Measurements from ENCODE around the gene LILRB2.
"Not testable (repeated sequence)": the region's sequence is repeated elsewhere in the genome, so short reads cannot be mapped to it uniquely, and the experiment has no call there.

LILRB2 gene

DNA sequence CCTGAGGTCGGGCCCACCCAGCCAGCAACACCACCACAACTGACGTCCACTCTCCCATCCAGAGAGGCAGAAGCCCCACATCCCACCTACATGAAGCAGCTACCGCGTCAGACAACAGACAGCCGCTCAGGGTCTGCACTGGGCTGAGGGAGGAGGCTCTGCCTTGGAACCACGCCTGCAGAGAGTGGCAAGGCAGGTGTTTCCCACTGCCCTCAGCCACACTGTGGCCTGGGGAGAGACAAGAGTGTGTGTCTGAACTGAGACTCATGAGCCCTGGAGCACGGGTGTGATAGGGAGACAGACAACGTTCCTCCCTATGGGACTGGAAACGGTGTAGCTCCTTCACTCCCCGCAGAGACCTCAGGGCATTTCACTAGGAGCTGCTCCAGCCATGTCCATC is 5.4 kb upstream of the LILRB2 start:
- H3K27me3 ChIP-seq (ENCODE audit: control insufficient read depth in 5 of 5, insufficient read depth in 4 of 5, low read length in 5 of 5); H3K27ac ChIP-seq (ENCODE audit: low read depth, low read length); H3K36me3 ChIP-seq (ENCODE audit: control insufficient read depth in 5 of 5, insufficient read depth in 5 of 5, low read length in 5 of 5); H3K9me3 ChIP-seq (ENCODE audit: control insufficient read depth in 5 of 5, low read length in 5 of 5); H3K9ac ChIP-seq (ENCODE audit: low read length in 5 of 5); H3K4me3 ChIP-seq (ENCODE audit: low read depth in 1 of 5, low read length in 5 of 5): not testable (repeated sequence)
- peaks cover 0 to 15% (median 0%) of the 10 kb centered on the region in 5 donors for H3K4me1 ChIP-seq (ENCODE audit: control insufficient read depth in 5 of 5, insufficient read depth in 5 of 5, low read length in 5 of 5)

DNA sequence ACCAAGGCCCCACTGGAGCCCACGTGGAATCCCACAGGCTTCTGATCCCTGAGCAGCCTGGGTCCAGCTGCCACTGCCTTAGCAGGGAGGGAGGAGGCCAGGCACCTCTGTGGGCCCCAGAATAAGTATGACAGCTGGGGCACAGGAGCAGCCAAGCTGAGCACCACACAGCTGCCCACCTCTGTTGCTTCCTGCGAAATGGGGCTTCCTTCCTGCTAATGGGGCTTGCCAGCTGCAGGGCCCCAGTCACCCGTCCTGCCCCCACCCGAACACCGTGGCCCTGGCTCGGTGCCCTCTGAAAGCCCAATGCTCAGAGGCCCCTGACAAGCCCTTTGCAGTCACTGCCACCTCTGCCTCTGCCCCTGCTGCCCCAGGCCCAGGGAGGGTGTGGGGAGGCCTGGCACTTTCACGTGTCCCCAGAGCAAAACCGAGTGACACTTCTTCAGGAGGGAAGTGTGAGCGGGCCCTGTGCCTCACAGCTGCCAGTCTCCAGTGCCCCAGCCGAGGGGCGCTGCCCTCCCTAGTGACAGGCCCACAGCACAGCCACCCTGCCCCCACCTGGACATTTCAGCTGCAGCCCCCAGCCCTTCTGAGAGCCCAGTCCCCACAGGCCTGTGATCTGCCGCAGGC is 4.6 kb upstream of the LILRB2 start:
- H3K27ac ChIP-seq (ENCODE audit: low read depth, low read length); H3K36me3 ChIP-seq (ENCODE audit: control insufficient read depth in 5 of 5, insufficient read depth in 5 of 5, low read length in 5 of 5); H3K4me3 ChIP-seq (ENCODE audit: low read depth in 1 of 5, low read length in 5 of 5); H3K27me3 ChIP-seq (ENCODE audit: control insufficient read depth in 5 of 5, insufficient read depth in 4 of 5, low read length in 5 of 5); H3K9ac ChIP-seq (ENCODE audit: low read length in 5 of 5); H3K9me3 ChIP-seq (ENCODE audit: control insufficient read depth in 5 of 5, low read length in 5 of 5): not testable (repeated sequence)
- H3K4me1 ChIP-seq (ENCODE audit: control insufficient read depth in 5 of 5, insufficient read depth in 5 of 5, low read length in 5 of 5) = peaks cover 0 to 18% (median 0%) of the 10 kb centered on the region in 5 donors

DNA sequence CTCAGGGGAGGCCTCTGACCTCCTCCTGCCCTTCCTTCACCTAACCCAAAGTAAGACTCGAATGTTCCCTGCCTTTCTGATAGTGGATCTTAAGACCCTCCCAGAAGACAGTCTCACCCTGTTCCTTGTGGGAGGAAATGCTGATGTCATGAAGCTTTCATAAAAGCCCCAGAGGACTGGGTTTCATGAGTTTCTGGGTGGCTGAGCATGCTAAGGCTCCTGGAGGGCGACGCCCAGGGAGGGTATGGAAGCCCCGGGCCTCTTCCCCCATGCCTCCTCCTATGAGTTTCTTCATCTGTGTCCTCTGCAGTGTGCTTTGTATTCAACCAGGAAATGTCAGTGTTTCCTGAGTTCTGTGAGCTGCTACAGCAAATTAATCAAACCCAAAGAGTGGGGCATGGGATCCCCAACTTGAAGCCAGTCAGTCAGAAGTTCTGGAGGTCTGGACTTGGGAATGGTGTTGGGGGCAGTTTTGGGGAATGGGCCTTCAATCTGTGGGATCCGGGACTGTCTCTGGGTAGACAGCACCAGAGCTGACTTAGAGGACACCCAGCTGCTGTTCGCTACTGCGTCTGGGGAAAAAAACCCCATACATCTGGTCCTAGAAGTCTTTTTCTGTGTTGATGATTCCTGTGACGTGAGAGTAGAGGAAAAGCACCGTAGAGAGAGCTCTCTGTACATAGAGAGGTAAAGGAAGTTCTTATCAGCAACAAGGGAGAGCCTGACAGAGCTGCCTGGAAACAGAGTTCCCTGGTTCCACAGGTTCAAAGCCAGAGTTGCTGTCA is 2.0 kb upstream of the LILRB2 start:
- H3K4me1 ChIP-seq (ENCODE audit: control insufficient read depth in 5 of 5, insufficient read depth in 5 of 5, low read length in 5 of 5) = peaks cover 0 to 27% (median 5%) of the 10 kb centered on the region in 5 donors
- no peak overlapping the region for H3K4me3 ChIP-seq (ENCODE audit: low read depth in 1 of 5, low read length in 5 of 5)
- peaks cover 0 to 12% (median 6%) of the 10 kb centered on the region in 5 donors for H3K27me3 ChIP-seq (ENCODE audit: control insufficient read depth in 5 of 5, insufficient read depth in 4 of 5, low read length in 5 of 5)
- H3K36me3 ChIP-seq (ENCODE audit: control insufficient read depth in 5 of 5, insufficient read depth in 5 of 5, low read length in 5 of 5) = no peaks in the 10 kb centered on the region
- H3K9me3 ChIP-seq (ENCODE audit: control insufficient read depth in 5 of 5, low read length in 5 of 5) = no peaks in the 10 kb centered on the region
- no peak overlapping the region for H3K27ac ChIP-seq (ENCODE audit: low read depth, low read length)
- H3K9ac ChIP-seq (ENCODE audit: low read length in 5 of 5) = no peak overlapping the region

DNA sequence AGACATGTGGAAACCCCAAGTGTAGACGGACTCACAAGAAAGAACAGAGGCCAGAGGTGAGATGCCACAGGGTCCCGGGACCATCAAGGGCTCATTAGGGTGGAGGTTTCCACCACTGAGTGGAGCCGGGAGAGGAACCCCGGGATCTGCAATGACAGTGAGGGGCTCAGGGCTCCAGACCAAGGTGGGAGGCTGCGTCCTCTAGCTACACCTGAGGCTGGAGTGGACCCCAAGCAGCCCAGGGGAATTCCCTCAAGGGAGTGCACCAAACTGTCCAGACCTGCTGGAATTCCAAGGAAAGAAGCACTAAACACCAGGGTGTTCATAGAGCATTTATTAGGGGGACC is 792 bp upstream of the LILRB2 start:
- H3K27ac ChIP-seq (ENCODE audit: low read depth, low read length); H3K9me3 ChIP-seq (ENCODE audit: control insufficient read depth in 5 of 5, low read length in 5 of 5); H3K36me3 ChIP-seq (ENCODE audit: control insufficient read depth in 5 of 5, insufficient read depth in 5 of 5, low read length in 5 of 5); H3K4me3 ChIP-seq (ENCODE audit: low read depth in 1 of 5, low read length in 5 of 5); H3K9ac ChIP-seq (ENCODE audit: low read length in 5 of 5): not testable (repeated sequence)
- H3K27me3 ChIP-seq (ENCODE audit: control insufficient read depth in 5 of 5, insufficient read depth in 4 of 5, low read length in 5 of 5) = peaks cover 0 to 13% (median 6%) of the 10 kb centered on the region in 5 donors
- H3K4me1 ChIP-seq (ENCODE audit: control insufficient read depth in 5 of 5, insufficient read depth in 5 of 5, low read length in 5 of 5) = peaks cover 0 to 27% (median 5%) of the 10 kb centered on the region in 5 donors

DNA sequence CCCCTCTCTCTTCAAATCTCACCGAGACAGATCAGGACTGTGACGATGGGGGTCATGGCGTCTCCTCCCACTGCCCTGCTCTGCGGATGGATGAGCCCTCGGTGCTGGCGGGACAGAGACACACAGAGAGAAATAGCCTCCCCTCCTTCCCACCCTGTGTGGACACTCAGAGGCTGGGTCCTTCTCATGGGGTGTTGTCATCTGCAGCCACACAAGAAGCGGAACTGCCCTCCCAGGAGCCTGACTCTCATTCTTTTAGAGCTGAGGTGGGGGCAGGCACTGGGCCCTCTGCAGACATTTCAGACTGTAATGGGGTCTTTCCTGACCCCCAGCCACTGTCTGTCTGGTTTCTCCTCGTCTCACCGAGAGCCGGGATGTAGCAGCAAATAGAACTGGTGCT is 469 bp downstream of the LILRB2 start:
- H3K27ac ChIP-seq (ENCODE audit: low read depth, low read length) = not testable (repeated sequence)

DNA sequence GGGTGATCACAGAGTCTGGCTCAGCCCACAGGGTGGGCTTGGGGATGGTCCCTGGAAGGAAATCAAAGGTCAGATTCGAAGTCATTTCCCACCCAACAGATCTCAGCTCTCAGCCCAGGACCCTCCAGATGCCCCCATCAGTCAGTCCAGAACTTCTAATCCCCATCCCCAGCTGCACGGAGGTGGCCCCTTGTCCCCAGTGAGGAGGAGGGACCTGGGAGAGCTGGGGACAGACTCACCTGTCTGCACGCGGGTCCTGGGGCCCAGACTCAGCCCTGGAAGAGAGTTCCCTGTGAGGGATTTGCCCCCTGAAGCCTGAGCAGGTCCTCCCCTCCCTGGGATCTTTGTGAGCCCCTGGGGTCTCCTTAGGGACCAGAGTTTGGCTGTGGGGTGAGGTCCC is 885 bp downstream of the LILRB2 start:
- H3K27me3 ChIP-seq (ENCODE audit: control insufficient read depth in 5 of 5, insufficient read depth in 4 of 5, low read length in 5 of 5) = peaks cover 0 to 18% (median 9%) of the 10 kb centered on the region in 5 donors
- H3K4me1 ChIP-seq (ENCODE audit: control insufficient read depth in 5 of 5, insufficient read depth in 5 of 5, low read length in 5 of 5) = peaks cover 0 to 23% (median 5%) of the 10 kb centered on the region in 5 donors
- not testable (repeated sequence) for H3K9me3 ChIP-seq (ENCODE audit: control insufficient read depth in 5 of 5, low read length in 5 of 5); H3K27ac ChIP-seq (ENCODE audit: low read depth, low read length); H3K9ac ChIP-seq (ENCODE audit: low read length in 5 of 5); H3K36me3 ChIP-seq (ENCODE audit: control insufficient read depth in 5 of 5, insufficient read depth in 5 of 5, low read length in 5 of 5)
- H3K4me3 ChIP-seq (ENCODE audit: low read depth in 1 of 5, low read length in 5 of 5) = peak overlapping the region in 4 of 5 donors; percentile 11 to 69 (median 52)

More for the DNA sequence above, 469 bp downstream of the LILRB2 start:
- H3K4me3 ChIP-seq (ENCODE audit: low read depth in 1 of 5, low read length in 5 of 5) = peak overlapping the region in 4 of 5 donors; percentile 42 to 69 (median 52)
- peaks cover 0 to 23% (median 5%) of the 10 kb centered on the region in 5 donors for H3K4me1 ChIP-seq (ENCODE audit: control insufficient read depth in 5 of 5, insufficient read depth in 5 of 5, low read length in 5 of 5)
- H3K36me3 ChIP-seq (ENCODE audit: control insufficient read depth in 5 of 5, insufficient read depth in 5 of 5, low read length in 5 of 5); H3K9me3 ChIP-seq (ENCODE audit: control insufficient read depth in 5 of 5, low read length in 5 of 5); H3K9ac ChIP-seq (ENCODE audit: low read length in 5 of 5): not testable (repeated sequence)
- peaks cover 0 to 18% (median 9%) of the 10 kb centered on the region in 5 donors for H3K27me3 ChIP-seq (ENCODE audit: control insufficient read depth in 5 of 5, insufficient read depth in 4 of 5, low read length in 5 of 5)

DNA sequence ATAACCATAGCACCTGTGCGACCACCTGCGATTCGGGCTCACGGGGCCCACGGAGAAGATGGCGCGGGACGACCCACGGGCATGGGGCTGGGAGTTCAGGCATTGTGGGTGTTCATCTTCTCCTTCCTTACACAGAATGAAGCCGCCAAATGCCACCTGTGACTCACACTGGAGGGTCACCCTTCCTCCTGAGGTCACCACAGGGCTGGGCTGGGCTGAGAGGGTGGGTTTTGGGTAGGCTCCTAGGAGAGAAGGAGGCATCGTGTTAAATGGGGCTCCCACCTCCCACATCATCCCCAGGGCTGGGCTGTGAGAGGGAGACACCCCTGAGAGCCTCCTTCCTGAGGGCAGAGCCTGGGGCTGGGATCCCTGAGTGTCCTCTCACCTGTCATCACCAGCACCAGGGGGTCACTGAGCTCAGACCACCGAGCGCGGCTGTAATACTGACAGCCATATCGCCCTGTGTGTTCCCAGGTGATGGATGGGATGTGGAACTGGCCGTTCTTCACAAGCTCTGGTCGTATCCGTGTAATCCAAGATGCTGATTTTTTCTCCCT is 1.4 kb downstream of the LILRB2 start:
- H3K4me1 ChIP-seq (ENCODE audit: control insufficient read depth in 5 of 5, insufficient read depth in 5 of 5, low read length in 5 of 5) = peaks cover 0 to 23% (median 5%) of the 10 kb centered on the region in 5 donors
- H3K4me3 ChIP-seq (ENCODE audit: low read depth in 1 of 5, low read length in 5 of 5) = peak overlapping the region in 4 of 5 donors; percentile 11 to 60 (median 48)
- no peaks in the 10 kb centered on the region for H3K9me3 ChIP-seq (ENCODE audit: control insufficient read depth in 5 of 5, low read length in 5 of 5)
- no peak overlapping the region for H3K9ac ChIP-seq (ENCODE audit: low read length in 5 of 5)
- H3K36me3 ChIP-seq (ENCODE audit: control insufficient read depth in 5 of 5, insufficient read depth in 5 of 5, low read length in 5 of 5) = no peaks in the 10 kb centered on the region
- H3K27ac ChIP-seq (ENCODE audit: low read depth, low read length) = no peak overlapping the region
- H3K27me3 ChIP-seq (ENCODE audit: control insufficient read depth in 5 of 5, insufficient read depth in 4 of 5, low read length in 5 of 5) = peaks cover 0 to 18% (median 9%) of the 10 kb centered on the region in 5 donors

DNA sequence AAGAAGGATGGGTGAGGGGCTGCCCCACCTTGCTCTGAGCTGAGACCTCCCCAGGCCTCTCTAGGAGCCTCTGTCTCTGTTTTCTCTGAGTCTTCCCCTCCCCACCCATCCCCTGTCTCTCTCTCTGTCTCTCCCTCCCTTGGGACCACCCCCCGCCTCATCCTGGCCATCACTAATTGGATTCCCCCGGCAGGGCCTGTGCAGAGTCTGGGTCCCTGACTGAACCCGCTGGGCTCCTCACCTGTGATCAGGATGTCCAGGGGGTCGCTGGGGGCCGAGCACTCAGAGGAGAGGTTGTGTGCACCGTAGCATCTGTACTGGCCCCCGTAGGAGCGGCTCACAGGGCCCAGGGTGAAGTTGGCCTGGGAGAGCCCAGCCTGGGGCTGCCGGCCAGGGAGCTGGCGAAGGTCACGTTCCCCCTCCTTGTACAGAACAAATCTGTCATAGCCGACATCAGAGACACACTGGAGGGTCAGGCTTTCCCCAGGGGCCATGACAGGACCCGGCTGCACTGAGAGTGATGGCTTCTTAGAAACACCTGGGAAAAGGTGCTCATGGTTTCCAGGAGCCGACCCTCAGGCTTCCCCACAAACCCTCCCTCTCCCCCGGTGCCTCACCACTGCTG is 2.2 kb downstream of the LILRB2 start:
- not testable (repeated sequence) for H3K4me3 ChIP-seq (ENCODE audit: low read depth in 1 of 5, low read length in 5 of 5); H3K27ac ChIP-seq (ENCODE audit: low read depth, low read length); H3K9me3 ChIP-seq (ENCODE audit: control insufficient read depth in 5 of 5, low read length in 5 of 5); H3K36me3 ChIP-seq (ENCODE audit: control insufficient read depth in 5 of 5, insufficient read depth in 5 of 5, low read length in 5 of 5); H3K9ac ChIP-seq (ENCODE audit: low read length in 5 of 5)
- peaks cover 0 to 23% (median 5%) of the 10 kb centered on the region in 5 donors for H3K4me1 ChIP-seq (ENCODE audit: control insufficient read depth in 5 of 5, insufficient read depth in 5 of 5, low read length in 5 of 5)
- peaks cover 0 to 18% (median 9%) of the 10 kb centered on the region in 5 donors for H3K27me3 ChIP-seq (ENCODE audit: control insufficient read depth in 5 of 5, insufficient read depth in 4 of 5, low read length in 5 of 5)

DNA sequence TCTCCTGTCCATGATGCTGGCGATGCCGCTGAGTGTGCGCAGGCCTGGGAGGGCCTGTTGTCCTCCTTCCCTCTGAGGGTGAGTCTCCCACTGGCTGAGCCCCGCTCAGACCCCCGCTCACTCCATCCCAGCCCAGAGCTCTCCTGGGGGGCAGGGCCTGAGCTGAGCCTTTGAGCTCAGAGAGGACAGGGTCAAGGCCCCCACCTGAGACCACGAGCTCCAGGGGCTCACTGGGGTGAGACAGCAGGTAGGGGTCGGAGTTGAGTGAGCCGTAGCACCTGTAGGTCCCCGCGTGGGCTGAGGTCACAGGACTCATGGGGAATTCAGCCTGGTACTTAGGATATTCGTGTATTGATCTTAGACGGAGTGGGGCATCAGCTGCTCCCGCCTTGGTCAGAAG is 2.9 kb downstream of the LILRB2 start:
- not testable (repeated sequence) for H3K9me3 ChIP-seq (ENCODE audit: control insufficient read depth in 5 of 5, low read length in 5 of 5); H3K4me3 ChIP-seq (ENCODE audit: low read depth in 1 of 5, low read length in 5 of 5); H3K36me3 ChIP-seq (ENCODE audit: control insufficient read depth in 5 of 5, insufficient read depth in 5 of 5, low read length in 5 of 5); H3K9ac ChIP-seq (ENCODE audit: low read length in 5 of 5); H3K27ac ChIP-seq (ENCODE audit: low read depth, low read length)
- H3K27me3 ChIP-seq (ENCODE audit: control insufficient read depth in 5 of 5, insufficient read depth in 4 of 5, low read length in 5 of 5) = peaks cover 0 to 18% (median 9%) of the 10 kb centered on the region in 5 donors
- H3K4me1 ChIP-seq (ENCODE audit: control insufficient read depth in 5 of 5, insufficient read depth in 5 of 5, low read length in 5 of 5) = peaks cover 0 to 23% (median 5%) of the 10 kb centered on the region in 5 donors

Data from subcutaneous abdominal adipose tissue (tissue), 5 donors.